HL-60 (cell line): ENCODE results near the gene ATP6V1G3.

Experiments
- DNase-seq, 2 experiments: peaks; one replicate each; pipeline ENCODE4 v3.0.0-alpha.2; 2010 to 2020; ENCODE audit warnings: low read depth in 1 of 2, low spot score in 1 of 2
- H3K27ac ChIP-seq: fragments of 250-450 bp; sonication (Bioruptor Pico); replicated peaks from 2 replicates; pipeline ENCODE4 v1.5.1; 2020; ENCODE audit warnings: mild to moderate bottlenecking, moderate library complexity
- H3K27me3 ChIP-seq: fragments of 250-450 bp; sonication (Bioruptor Pico); 2 replicates; pipeline ENCODE4 v1.5.1; 2021; ENCODE audit warnings: mild to moderate bottlenecking, moderate library complexity; ENCODE audit not compliant: insufficient read depth, poor library complexity, severe bottlenecking
- H3K4me3 ChIP-seq: replicated peaks from 2 replicates; pipeline ENCODE4 v1.5.1; 2011; ENCODE audit warnings: mild to moderate bottlenecking, control low read depth, low read length; ENCODE audit not compliant: insufficient read depth
- GABPA ChIP-seq: IDR thresholded peaks from 2 replicates; pipeline ENCODE4 v1.6.1; 2012; ENCODE audit warnings: low read depth
- POLR2AphosphoS5 ChIP-seq: IDR thresholded peaks from 2 replicates; pipeline ENCODE4 v1.6.1; 2012; ENCODE audit warnings: low read depth
- SPI1 ChIP-seq: IDR thresholded peaks from 2 replicates; pipeline ENCODE4 v1.6.1; 2012; ENCODE audit warnings: low read depth, mild to moderate bottlenecking, borderline replicate concordance
- TF ChIP-seq, protein P1 (sequence below): IDR thresholded peaks from 2 replicates; pipeline ENCODE4 v1.6.1; 2012; ENCODE audit warnings: low read depth; ENCODE audit not compliant: insufficient replicate concordance
- TF ChIP-seq, protein P2 (sequence below): IDR thresholded peaks from one replicate; pipeline ENCODE4 v1.5.1; 2011; ENCODE audit warnings: low read length, control low read depth, inconsistent platforms; ENCODE audit not compliant: insufficient read depth

ATP6V1G3 gene

DNA sequence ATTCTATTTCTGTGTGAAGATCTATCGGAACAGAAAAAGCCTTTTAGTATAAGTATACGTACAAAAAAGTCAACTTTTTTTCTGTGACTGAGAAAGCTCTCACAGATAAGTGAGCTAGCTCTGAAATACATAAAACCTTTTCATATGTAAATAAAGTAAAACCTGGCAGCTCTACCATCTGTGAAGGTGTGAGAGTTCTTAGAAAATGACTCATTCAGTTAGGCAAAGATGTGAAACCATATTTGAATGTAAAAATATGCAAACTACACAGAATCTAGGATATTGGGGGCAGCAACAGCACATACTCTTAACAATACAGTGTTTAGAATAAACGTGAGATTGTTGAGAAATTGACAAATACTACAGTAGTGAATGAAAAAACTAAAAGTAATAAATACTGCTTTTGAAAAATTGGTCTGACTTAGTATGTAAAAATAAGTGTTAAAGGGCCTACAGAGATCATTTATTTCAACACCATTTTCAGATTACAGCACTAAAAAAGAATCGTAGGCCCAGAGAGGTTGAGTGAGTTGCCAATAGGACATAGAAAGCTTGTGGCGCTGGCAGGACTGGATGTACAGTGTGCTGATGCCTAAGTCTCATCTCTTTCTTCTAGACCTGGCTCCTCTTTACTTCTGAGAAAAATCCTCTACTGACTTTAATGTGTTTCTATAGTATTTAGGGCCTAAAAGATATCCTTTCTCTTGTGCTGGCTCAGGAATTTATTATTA is 19.8 kb downstream of the ATP6V1G3 start:
- DNase-seq = no peak
- no peak overlapping the region for H3K4me3 ChIP-seq
- H3K27ac ChIP-seq = no peak overlapping the region
- no peaks in the 10 kb centered on the region for H3K27me3 ChIP-seq
- TF ChIP-seq GABPA (no peak), POLR2AphosphoS5 (no peak), SPI1 (no peak)
- TF ChIP-seq, protein P1, sequence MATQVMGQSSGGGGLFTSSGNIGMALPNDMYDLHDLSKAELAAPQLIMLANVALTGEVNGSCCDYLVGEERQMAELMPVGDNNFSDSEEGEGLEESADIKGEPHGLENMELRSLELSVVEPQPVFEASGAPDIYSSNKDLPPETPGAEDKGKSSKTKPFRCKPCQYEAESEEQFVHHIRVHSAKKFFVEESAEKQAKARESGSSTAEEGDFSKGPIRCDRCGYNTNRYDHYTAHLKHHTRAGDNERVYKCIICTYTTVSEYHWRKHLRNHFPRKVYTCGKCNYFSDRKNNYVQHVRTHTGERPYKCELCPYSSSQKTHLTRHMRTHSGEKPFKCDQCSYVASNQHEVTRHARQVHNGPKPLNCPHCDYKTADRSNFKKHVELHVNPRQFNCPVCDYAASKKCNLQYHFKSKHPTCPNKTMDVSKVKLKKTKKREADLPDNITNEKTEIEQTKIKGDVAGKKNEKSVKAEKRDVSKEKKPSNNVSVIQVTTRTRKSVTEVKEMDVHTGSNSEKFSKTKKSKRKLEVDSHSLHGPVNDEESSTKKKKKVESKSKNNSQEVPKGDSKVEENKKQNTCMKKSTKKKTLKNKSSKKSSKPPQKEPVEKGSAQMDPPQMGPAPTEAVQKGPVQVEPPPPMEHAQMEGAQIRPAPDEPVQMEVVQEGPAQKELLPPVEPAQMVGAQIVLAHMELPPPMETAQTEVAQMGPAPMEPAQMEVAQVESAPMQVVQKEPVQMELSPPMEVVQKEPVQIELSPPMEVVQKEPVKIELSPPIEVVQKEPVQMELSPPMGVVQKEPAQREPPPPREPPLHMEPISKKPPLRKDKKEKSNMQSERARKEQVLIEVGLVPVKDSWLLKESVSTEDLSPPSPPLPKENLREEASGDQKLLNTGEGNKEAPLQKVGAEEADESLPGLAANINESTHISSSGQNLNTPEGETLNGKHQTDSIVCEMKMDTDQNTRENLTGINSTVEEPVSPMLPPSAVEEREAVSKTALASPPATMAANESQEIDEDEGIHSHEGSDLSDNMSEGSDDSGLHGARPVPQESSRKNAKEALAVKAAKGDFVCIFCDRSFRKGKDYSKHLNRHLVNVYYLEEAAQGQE = no peak
- TF ChIP-seq, protein P2, sequence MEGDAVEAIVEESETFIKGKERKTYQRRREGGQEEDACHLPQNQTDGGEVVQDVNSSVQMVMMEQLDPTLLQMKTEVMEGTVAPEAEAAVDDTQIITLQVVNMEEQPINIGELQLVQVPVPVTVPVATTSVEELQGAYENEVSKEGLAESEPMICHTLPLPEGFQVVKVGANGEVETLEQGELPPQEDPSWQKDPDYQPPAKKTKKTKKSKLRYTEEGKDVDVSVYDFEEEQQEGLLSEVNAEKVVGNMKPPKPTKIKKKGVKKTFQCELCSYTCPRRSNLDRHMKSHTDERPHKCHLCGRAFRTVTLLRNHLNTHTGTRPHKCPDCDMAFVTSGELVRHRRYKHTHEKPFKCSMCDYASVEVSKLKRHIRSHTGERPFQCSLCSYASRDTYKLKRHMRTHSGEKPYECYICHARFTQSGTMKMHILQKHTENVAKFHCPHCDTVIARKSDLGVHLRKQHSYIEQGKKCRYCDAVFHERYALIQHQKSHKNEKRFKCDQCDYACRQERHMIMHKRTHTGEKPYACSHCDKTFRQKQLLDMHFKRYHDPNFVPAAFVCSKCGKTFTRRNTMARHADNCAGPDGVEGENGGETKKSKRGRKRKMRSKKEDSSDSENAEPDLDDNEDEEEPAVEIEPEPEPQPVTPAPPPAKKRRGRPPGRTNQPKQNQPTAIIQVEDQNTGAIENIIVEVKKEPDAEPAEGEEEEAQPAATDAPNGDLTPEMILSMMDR = no peak

DNA sequence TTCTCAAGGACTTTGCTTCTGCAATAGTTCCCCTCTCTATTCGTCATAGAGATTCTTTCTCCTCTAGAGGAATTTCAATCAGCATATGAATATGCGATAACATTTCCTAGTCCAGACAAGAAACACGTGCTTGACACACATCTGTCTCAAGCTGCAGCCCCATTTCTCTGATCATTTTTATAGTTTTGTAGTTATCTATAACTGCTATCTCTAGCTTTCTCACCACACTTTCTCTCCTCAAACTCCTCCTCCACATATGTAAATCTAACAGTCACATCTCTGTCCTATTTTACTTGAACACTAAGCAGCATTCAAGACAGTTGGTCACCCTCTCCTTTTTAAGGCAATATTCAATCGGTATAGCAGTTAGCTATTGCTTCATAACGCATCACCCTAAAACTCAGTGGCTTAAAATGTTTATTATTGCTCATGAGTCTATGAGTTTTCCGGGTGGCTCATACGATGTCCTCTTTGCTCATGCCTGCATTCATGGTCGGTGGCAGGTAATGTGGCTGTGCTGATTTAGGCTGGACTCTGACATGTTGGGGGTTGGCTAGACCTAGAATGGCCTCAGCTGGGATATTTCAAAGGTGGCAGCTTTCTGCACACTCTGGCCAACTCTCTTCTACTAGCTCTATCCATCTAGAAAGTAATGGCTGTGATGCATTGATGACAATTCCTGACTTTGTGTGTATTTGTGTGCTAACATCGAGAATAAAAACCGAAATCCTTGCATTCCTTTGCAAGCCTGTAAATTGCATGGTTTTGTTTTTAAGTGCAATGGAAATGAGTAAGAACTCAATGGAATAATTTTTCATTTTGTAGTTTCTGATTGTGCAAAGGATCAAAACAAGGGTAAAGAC is 20.6 kb downstream of the ATP6V1G3 start:
- no peak for DNase-seq
- Histone ChIP-seq H3K4me3 (no peak overlapping the region), H3K27ac (no peak overlapping the region), H3K27me3 (no peaks in the 10 kb centered on the region)
- no peak for TF ChIP-seq POLR2AphosphoS5
- no peak for TF ChIP-seq SPI1
- no peak for TF ChIP-seq GABPA
- TF ChIP-seq, protein P2 = no peak
- TF ChIP-seq, protein P1 = no peak

DNA sequence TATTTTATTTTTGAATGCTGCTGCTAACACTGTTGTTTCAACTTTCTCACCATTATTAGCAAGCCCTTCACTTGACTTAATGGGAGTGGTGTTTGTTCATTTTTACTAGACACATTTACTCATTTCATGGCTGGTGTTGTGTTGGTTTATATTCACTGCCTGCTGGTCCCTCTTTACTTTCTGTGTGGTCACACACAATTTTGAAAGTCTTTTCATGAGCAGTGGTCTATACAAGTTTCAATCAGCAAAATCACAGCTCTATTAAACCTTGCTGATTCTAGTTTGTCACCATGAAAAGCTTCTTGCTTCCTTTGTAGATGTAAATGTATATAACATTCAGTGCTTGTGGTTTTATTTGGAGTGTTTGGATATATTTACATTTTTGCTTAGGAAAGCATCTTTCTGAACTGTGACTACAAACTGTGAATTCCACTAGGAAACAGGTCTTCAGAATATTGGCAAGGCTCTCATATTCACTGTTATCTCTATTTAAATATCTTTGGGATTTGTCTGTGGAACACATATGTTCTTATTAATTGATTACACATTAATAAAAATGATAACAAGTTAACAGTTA is 22.8 kb downstream of the ATP6V1G3 start:
- no peak for DNase-seq
- no peak overlapping the region for H3K27ac ChIP-seq
- no peak overlapping the region for H3K4me3 ChIP-seq
- no peak for TF ChIP-seq GABPA
- TF ChIP-seq, protein P2 = no peak
- TF ChIP-seq, protein P1 = no peak
- TF ChIP-seq POLR2AphosphoS5 = no peak
- no peak for TF ChIP-seq SPI1
- no peaks in the 10 kb centered on the region for H3K27me3 ChIP-seq
